ENCODE results near the gene AUTS2.

The AUTS2 gene

DNA sequence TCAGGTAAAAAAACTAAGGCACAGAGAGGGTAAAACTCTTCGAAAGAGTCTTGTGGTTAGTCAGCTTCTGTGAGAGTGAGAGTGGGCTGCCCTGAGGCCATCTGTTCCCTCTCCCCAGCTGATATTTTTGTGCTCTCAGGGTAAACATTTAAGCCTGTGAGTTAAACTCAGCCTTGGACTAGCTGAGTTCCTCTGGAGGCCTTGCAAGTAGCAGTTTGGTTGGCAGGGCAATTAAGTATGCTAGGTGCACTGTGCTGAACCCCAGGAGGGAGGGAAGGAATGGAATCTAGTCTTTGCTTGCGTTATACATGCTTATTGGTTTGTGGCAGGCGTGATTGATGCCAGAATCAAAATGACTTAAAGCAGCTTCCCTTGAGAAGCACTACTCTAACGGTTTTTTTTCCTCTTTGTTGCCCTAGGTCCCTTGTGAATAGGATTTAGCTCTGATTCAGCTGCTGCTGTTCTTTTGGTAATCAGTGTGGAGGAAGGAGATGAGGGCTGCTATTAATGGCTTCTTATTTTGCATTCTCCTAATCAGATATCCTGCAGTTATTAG is 140.2 kb downstream of the AUTS2 start:
- no peak for DNase-seq

GRCh38 chr7:69739190-69739589 is 140.9 kb downstream of the AUTS2 start:
- peak; percentile 23 for DNase-seq

- no peak for DNase-seq
Measured at GRCh38 chr7:69739931-69740431, 141.7 kb downstream of the AUTS2 start.

DNA sequence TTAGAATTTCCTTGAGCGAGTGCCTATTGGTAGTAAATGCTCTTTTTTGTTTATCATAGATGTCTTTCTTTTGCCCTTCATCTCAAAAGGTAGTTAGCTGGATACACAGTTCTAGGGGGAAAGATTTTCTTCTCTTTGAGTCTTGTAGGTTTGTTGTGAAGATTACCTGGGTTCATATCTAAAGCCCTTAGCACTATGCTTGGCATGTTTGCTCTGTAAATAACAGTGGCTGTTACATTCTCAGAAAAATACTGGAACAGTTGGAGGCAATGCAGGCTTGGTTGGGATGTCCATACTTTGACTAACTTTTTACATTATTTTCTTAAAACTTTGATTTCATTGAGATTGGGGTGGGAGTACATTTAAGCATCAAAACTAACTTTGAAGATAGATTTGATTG is 144.0 kb downstream of the AUTS2 start:
- DNase-seq = no peak

DNA sequence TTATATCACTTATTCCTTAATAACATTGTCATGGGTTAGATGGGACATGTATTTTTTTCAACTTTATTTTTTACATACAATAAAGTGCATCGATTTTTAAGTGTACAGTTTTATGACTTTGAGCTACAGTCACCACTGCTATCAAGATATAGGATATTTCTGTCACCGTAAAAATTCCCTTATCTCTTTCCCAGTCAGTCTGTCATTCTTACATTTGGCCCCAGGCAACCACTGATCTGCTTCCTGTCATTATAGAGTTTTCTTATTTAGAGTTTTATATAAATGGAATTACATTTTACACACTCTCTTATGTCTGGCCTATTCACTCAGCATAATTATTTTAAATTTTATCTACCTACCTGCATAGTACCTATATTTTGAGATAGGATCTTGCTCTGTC is 145.2 kb downstream of the AUTS2 start:
- DNase-seq = no peak

GRCh38 chr7:69744026-69744425 is 145.8 kb downstream of the AUTS2 start:
- DNase-seq = no peak

DNA sequence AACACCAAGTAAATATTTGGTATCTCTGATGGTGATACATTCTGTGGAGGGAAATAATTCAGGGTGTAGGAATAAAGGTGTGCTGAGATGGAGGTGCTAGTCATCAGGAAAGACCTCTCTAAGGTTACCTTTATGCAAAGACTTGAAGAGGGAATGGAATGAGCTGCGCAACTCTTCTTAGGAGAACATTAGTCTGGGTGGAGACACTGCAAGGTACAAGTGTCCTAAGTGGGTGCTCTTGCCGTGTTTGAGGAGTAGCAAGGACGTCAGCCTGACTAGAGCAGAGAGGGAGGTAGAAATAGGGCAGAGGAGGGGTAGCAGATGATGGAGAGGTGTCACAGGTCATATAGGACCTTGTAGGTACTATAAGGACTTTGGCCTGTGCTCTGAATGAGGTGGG is 148.1 kb downstream of the AUTS2 start:
- no peak for DNase-seq

DNA sequence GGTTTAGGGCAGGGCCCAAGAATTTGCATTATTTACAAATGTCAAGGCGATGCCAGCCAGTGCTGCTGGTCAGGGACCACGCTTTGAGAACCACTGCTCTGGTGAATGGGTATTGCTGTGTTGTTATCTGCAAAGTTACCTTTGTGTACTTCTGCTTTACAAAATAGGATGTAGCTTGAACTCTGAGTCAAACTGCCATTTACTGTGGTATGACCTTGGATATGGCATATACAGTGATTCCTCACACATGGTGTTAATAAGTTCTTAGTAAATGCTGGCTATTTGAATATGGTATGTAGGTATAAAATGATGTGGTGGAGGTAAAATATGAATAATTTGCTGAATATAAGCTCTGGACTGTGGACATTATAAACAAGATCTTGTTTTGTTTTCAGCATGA is 148.9 kb downstream of the AUTS2 start:
- no peak for DNase-seq

- DNase-seq = no peak
Measured at GRCh38 chr7:69748530-69748929, 150.3 kb downstream of the AUTS2 start.

- DNase-seq = no peak
Measured at GRCh38 chr7:69749372-69749979, 151.2 kb downstream of the AUTS2 start.

DNA sequence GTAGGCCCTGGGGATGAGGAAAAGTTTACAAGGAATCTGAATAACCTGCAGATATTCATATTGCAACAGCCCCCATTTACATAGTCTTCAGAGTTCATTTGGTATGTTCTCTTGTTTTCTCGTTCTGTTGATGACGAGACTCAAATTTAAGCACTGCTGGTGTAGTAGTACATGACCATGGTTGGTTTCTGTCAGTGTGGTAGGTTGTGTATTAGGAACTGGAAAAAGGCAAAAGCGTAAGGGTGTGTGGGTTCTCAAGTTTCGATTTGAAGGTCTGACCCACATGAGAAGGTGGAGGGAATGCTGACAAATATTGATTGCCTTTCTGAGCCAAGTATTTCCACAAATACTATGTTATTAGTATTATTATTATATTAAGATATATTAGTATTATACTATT is 151.7 kb downstream of the AUTS2 start:
- no peak for DNase-seq

GRCh38 chr7:69751026-69751425 is 152.8 kb downstream of the AUTS2 start:
- no peak for DNase-seq

- no peak for DNase-seq
Measured at GRCh38 chr7:69753981-69754380, 155.7 kb downstream of the AUTS2 start.

DNA sequence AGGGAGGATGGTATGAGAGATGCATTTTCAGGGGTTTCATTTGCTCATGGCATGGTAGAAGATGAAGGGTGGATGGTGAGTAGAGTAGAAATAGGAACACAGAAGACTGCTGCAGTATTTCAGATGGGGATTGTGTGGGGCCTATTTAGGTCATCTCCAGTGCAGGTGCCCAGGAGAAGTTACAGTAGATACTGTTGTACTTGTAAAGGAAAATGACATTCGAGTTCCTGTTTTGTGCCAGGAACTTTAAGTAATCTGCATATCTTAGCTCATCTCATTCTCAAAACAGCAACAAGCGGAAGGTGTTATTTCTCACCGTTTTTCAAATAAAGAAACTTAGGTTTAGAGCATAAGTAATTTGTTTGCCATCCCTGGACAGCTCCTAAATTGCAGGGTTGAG is 156.2 kb downstream of the AUTS2 start:
- DNase-seq = no peak

DNA sequence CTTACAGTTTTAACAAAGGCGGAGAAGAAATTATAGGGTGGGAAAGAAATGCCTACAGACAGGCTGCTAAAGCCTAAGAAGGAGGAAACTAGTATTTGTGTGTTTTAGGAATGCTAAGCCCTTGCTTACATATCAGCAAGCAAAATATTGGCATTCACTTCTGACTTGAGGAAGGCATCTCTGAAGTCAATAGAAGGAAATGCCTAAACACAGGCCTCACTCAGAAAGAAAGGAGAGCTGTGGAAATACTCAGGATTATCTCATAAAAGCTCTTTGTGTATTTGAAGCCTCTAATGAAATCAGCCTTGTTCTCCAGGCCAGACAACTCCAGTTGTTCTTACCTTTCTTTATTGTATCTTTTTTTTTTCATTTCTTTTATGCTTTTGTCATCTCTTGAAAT is 158.0 kb downstream of the AUTS2 start:
- no peak for DNase-seq

GRCh38 chr7:69757528-69757927 is 159.3 kb downstream of the AUTS2 start:
- no peak for DNase-seq

GRCh38 chr7:69757981-69758430 is 159.7 kb downstream of the AUTS2 start:
- DNase-seq = no peak

GRCh38 chr7:69759373-69759772 is 161.1 kb downstream of the AUTS2 start:
- DNase-seq = no peak

- no peak for DNase-seq
Measured at GRCh38 chr7:69761290-69761922, 163.1 kb downstream of the AUTS2 start.

- DNase-seq = no peak
Measured at GRCh38 chr7:69762821-69763352, 164.6 kb downstream of the AUTS2 start.

GRCh38 chr7:69763513-69763912 is 165.2 kb downstream of the AUTS2 start:
- DNase-seq = no peak

- DNase-seq = no peak
Measured at GRCh38 chr7:69764147-69764546, 165.9 kb downstream of the AUTS2 start.

- DNase-seq = no peak
Measured at GRCh38 chr7:69764681-69765080, 166.4 kb downstream of the AUTS2 start.

GRCh38 chr7:69765879-69766278 is 167.6 kb downstream of the AUTS2 start:
- no peak for DNase-seq

All from stimulated activated CD4-positive, alpha-beta T cell treated with anti-CD3 and anti-CD28 coated beads, Interleukin-4, amount 100 ng/mL, for 24 hours (primary cell).